K562 (cell line): ENCODE results near the gene C19orf67. TPM values are rescaled to one million over a fixed set of nuclear protein-coding genes. Genes with fewer than 3 reads are reported as not detected.
A peak's percentile ranks its signal among the peaks of the same experiment; 100 is the strongest.

Source experiments
- CXXC5 ChIP-seq: fragments of 250-450 bp; sonication (Bioruptor Pico); IDR thresholded peaks from 2 replicates; pipeline ENCODE4 v1.8.0; 2022; ENCODE audit warnings: inconsistent platforms, mild to moderate bottlenecking, moderate library complexity
- ESRRB ChIP-seq: fragments of 250-450 bp; sonication (Bioruptor Pico); IDR thresholded peaks from 2 replicates; pipeline ENCODE4 v1.5.0; 2020; ENCODE audit warnings: mild to moderate bottlenecking, moderate library complexity, borderline replicate concordance
- ZNF282 ChIP-seq: sonication (generic); formaldehyde crosslinking; IDR thresholded peaks from 2 replicates; pipeline ENCODE4 v1.8.1; 2023; ENCODE audit warnings: missing genetic modification reagents
- polyA plus RNA-seq, 8 experiments: library from polyadenylated mRNA; depleted of rRNA in 4 of 8; stranded (reverse) in 5 of 8; unstranded in 3 of 8; fragments of >200 nt; fragmentation: Nextera tagmentation in 2 of 8; fragmentation: Illumina TruSeq in 1 of 8; extraction: Ambion mirVana in 2 of 8; extraction: Trizol in 1 of 8; gene quantifications; 2 replicates each; pipeline versions ENCODE4 v1.2.1 to v1.2.3, GENCODE V29; 2011 to 2014; ENCODE audit warnings: inconsistent platforms in 1 of 8, missing spikeins in 1 of 8
- total RNA-seq, 7 experiments: library from RNA; depleted of rRNA in 6 of 7; stranded (reverse); fragments of >200 nt in 6 of 7; fragmentation: Illumina TruSeq in 2 of 7; extraction: Trizol in 2 of 7; gene quantifications; 2 replicates each; pipeline versions ENCODE4 v1.2.1 to v1.2.3, GENCODE V29; 2011 to 2021; ENCODE audit warnings: low replicate concordance in 1 of 7
- TF ChIP-seq, protein P1 (sequence below): fragments of 450-650 bp; IDR thresholded peaks from 2 replicates; pipeline ENCODE4 v1.6.1; 2016; ENCODE audit warnings: mild to moderate bottlenecking, moderate library complexity

The C19orf67 gene
- total and polyA plus RNA-seq, 9 of the 15 experiments (the other 6 are each of a cell fraction or from before 2014, with no cell fraction given), result 0.29 to 1.8 (median 0.51) TPM; not detected in 3

DNA sequence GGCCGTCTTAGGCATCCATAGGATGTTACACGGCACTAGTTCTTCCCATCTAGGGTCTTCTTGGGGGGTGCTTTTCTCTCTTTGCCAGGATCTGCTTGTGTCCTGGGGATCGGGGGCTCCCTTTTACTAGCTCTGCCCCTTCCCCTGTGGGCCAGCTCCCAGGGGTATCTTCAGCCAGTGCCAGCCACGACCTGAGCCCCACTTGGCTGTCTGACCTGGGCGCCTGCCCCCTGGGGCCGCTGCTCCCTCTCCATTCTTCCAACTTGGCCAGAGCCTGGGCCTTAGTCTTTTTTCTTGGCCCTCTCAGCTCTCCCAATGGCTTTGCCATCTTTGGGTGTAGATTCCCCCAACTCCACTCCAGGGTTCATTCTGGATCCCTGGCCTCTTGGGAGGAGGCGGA, 28.9 kb upstream of the C19orf67 start (continued):
- TF ChIP-seq, protein P1, sequence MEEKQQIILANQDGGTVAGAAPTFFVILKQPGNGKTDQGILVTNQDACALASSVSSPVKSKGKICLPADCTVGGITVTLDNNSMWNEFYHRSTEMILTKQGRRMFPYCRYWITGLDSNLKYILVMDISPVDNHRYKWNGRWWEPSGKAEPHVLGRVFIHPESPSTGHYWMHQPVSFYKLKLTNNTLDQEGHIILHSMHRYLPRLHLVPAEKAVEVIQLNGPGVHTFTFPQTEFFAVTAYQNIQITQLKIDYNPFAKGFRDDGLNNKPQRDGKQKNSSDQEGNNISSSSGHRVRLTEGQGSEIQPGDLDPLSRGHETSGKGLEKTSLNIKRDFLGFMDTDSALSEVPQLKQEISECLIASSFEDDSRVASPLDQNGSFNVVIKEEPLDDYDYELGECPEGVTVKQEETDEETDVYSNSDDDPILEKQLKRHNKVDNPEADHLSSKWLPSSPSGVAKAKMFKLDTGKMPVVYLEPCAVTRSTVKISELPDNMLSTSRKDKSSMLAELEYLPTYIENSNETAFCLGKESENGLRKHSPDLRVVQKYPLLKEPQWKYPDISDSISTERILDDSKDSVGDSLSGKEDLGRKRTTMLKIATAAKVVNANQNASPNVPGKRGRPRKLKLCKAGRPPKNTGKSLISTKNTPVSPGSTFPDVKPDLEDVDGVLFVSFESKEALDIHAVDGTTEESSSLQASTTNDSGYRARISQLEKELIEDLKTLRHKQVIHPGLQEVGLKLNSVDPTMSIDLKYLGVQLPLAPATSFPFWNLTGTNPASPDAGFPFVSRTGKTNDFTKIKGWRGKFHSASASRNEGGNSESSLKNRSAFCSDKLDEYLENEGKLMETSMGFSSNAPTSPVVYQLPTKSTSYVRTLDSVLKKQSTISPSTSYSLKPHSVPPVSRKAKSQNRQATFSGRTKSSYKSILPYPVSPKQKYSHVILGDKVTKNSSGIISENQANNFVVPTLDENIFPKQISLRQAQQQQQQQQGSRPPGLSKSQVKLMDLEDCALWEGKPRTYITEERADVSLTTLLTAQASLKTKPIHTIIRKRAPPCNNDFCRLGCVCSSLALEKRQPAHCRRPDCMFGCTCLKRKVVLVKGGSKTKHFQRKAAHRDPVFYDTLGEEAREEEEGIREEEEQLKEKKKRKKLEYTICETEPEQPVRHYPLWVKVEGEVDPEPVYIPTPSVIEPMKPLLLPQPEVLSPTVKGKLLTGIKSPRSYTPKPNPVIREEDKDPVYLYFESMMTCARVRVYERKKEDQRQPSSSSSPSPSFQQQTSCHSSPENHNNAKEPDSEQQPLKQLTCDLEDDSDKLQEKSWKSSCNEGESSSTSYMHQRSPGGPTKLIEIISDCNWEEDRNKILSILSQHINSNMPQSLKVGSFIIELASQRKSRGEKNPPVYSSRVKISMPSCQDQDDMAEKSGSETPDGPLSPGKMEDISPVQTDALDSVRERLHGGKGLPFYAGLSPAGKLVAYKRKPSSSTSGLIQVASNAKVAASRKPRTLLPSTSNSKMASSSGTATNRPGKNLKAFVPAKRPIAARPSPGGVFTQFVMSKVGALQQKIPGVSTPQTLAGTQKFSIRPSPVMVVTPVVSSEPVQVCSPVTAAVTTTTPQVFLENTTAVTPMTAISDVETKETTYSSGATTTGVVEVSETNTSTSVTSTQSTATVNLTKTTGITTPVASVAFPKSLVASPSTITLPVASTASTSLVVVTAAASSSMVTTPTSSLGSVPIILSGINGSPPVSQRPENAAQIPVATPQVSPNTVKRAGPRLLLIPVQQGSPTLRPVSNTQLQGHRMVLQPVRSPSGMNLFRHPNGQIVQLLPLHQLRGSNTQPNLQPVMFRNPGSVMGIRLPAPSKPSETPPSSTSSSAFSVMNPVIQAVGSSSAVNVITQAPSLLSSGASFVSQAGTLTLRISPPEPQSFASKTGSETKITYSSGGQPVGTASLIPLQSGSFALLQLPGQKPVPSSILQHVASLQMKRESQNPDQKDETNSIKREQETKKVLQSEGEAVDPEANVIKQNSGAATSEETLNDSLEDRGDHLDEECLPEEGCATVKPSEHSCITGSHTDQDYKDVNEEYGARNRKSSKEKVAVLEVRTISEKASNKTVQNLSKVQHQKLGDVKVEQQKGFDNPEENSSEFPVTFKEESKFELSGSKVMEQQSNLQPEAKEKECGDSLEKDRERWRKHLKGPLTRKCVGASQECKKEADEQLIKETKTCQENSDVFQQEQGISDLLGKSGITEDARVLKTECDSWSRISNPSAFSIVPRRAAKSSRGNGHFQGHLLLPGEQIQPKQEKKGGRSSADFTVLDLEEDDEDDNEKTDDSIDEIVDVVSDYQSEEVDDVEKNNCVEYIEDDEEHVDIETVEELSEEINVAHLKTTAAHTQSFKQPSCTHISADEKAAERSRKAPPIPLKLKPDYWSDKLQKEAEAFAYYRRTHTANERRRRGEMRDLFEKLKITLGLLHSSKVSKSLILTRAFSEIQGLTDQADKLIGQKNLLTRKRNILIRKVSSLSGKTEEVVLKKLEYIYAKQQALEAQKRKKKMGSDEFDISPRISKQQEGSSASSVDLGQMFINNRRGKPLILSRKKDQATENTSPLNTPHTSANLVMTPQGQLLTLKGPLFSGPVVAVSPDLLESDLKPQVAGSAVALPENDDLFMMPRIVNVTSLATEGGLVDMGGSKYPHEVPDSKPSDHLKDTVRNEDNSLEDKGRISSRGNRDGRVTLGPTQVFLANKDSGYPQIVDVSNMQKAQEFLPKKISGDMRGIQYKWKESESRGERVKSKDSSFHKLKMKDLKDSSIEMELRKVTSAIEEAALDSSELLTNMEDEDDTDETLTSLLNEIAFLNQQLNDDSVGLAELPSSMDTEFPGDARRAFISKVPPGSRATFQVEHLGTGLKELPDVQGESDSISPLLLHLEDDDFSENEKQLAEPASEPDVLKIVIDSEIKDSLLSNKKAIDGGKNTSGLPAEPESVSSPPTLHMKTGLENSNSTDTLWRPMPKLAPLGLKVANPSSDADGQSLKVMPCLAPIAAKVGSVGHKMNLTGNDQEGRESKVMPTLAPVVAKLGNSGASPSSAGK, result no peak
- TF ChIP-seq ZNF282 (CRISPR knock-in tag) (0 out of 2 replicates have a peak, but pooled peaks have one; percentile 58), ESRRB (no peak), CXXC5 (0 out of 2 replicates have a peak, but pooled peaks have one; percentile 4)
